ENCODE measurements around the gene SPIRE1. TPM values are rescaled to one million over a fixed set of nuclear protein-coding genes. Genes with fewer than 3 reads are reported as not detected.
"Not testable (repeated sequence)": the region's sequence is repeated elsewhere in the genome, so short reads cannot be mapped to it uniquely, and the experiment has no call there.

Gene SPIRE1
- polyA plus RNA-seq, 3 donors, result 31.1 to 35.8 (median 34.6) TPM

DNA sequence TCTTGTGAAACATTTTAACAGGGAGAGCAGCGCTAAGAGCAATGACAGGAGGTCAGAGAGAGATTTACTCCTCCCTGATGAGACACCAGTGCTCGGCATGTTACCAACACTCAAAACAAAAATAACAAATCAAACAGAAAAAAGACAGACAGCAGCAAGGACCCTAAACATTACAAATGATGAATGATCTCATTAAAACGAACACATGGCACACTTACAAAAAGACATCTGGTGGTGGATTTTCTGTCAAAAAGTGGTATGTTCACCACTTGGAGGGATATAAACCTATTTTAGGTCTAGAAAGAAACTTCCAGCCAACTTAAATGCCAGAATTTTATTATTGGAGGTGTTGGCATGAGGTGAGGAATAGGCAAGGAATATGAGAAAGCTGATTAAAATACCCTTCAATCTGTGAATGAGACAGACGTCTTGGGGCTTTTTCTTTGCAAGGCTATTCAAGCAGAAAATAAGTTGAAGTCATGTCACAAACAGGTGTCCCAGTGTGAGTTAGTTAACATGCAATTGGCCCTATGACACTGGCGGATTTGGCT lies 137.4 kb downstream of the SPIRE1 start:
- peak in 1 of 11 donors; percentile 8 for DNase-seq (ENCODE audit: extremely low read depth in 1 of 11, low read depth in 9 of 11, low spot score in 4 of 11)

DNA sequence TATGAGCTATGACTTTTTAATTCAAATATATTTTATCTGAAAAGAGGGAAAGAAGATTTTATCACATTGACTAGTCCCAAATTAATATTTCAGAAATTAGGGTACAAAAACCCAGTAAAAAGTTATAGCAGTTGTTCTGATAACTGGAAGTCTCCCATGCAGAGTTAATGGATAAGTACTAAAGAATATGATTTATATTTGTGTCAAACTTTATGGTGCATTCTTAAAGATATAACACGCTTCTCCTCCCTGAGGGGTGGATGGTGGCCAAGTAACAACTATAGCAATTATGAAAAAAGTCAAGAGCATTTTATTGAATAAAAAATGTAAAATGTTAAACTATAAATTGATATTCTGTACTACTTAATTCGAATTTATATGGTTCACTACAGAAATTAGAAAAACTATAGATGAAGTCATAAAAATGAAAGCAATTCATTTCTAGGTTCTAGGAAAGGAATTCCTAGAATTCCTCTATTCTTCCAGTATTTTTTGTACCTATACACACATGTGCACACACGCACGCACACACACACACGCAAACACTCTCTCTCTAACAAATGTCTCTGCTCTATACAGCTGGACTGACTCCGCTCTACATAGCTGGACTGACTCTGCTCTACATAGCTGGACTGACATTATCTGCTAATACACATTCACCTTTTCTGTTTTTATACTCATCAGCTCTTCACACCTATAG lies 138.9 kb downstream of the SPIRE1 start:
- DNase-seq (ENCODE audit: extremely low read depth in 1 of 11, low read depth in 9 of 11, low spot score in 4 of 11), result peak in 2 of 11 donors; percentile 10 to 11

DNA sequence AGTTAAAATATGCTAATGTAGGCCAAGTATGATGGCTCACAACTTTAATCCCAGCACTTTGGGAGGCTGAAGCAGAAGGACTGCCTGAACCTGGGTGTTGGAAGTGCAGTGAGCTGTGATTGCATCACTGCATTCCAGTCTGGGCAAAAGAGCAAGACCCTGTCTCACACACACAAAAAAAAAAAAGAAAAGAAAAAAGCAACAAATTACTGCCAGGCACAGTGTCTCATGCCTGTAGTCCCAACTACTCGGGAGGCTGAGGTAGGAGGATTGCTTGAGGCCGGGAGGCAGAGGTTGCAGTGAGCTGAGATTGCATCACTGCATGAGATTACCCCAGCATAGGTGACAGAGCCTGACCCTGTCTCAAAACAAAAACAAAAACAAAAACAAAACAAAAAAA lies 139.6 kb downstream of the SPIRE1 start:
- DNase-seq (ENCODE audit: extremely low read depth in 1 of 11, low read depth in 9 of 11, low spot score in 4 of 11), result no peak

DNA sequence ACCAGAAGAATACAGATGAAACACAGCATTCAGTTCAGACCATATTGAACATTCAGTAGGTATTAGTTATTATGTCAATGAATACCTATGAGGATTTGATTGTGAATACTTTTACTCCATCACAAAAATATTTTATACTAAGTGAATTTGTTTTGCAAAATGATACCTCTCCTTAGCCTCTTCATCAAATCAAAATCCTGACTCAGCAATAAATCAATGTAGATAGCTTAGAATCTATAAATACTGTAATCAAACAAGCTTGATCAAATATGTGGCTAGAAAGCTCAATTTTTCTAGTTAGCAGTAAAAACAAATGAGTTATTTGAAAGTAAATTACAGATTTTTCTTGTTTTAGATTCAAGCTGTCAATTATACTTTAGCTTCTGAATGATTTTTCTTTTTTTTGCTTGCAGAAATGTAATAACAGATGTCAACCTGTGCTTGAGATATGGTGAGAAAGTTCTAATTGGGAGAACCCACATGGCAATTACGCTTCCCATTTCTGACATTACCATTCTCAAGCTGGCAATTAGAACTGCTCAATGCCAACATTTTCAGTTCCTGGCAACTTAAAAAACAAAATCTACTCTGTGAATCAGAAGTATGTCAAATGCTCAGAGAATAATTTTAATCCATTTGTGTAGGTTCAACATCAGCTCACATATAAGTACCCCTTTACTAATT lies 140.6 kb downstream of the SPIRE1 start:
- no peak for DNase-seq (ENCODE audit: extremely low read depth in 1 of 11, low read depth in 9 of 11, low spot score in 4 of 11)

DNA sequence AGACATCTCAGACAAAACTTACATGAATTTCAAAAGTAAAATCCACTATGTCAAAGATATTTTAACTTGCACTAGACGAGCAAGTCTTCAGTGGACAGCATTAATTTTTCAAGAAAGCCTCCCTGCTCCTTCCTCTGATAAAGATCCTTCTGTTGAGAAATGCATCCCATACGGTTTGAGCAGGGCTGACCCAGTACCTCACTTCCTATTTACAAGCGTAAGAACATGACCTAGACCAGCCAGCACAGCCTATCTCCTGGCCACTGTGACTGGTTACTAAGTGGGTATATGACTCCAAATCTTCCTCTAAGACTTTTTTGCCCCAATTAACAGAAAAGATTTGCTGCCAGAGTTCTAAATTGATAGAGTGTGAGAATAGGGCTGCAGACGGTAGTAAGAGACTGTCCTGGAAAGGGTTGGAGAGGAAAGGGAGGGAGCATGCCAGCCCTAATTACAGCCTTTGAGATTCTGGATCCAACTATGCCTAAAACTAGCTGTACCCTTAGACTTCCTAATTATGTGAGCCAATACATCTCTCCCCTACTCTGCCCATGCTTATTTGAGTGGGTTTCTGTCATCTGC lies 141.8 kb downstream of the SPIRE1 start:
- no peak for DNase-seq (ENCODE audit: extremely low read depth in 1 of 11, low read depth in 9 of 11, low spot score in 4 of 11)

DNA sequence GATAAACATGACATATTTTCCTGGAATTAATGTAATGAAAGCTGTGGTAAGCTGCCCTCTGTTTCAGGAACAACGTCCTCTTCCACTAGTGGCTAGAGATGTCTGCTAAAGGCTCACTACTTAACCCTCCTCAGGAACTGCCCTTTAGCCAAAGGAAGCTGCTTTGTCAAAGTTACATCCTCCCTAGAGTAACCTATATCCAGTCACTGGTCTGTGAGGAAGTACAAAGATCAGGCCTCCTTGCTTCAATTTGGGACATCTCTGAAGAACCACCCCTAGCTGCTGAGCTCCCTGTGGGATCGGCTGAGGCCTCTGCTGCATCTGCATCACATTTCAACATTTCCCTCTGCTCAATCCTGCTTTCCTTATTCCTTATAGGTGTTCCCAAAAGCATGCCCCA lies 142.4 kb downstream of the SPIRE1 start:
- no peak for DNase-seq (ENCODE audit: extremely low read depth in 1 of 11, low read depth in 9 of 11, low spot score in 4 of 11)

DNA sequence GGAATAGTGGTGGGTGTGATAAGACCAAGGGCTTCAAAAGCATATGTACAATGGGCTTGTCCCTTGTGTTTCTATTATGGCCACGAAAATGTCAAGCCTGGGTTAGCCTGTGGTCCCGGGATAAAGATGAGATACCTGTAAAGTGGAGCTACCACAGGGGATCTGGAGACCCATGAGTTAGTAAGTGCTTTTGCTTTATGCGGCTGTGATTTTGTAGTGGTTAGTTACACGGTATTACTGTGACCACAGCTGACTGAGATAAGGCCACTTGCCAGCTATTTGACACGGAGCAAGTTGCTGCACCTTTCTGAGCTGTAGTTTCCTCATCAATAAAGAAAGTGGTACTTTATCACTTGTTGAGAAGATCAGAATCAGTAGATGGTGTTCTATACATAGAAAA lies 150.9 kb downstream of the SPIRE1 start:
- DNase-seq (ENCODE audit: extremely low read depth in 1 of 11, low read depth in 9 of 11, low spot score in 4 of 11), result no peak

DNA sequence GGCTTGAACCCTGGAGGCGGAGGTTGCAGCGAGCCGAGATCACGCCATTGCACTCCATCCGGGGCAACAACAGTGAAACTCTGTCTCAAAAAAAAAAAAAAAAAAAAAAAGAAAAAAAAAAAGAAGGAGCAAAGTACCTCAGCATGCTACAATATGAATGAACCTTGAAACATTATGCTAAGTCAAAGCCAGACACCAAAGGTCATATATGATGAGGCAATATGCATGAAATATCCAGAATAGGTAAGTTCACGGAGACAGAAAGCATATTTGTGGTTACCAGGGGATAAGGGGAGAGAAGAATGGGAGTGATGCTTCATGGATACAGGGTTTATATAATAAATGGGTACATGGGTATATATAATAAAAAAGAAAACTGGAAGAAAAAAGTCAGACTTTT lies 156.9 kb downstream of the SPIRE1 start:
- no peak for DNase-seq (ENCODE audit: extremely low read depth in 1 of 11, low read depth in 9 of 11, low spot score in 4 of 11)

DNA sequence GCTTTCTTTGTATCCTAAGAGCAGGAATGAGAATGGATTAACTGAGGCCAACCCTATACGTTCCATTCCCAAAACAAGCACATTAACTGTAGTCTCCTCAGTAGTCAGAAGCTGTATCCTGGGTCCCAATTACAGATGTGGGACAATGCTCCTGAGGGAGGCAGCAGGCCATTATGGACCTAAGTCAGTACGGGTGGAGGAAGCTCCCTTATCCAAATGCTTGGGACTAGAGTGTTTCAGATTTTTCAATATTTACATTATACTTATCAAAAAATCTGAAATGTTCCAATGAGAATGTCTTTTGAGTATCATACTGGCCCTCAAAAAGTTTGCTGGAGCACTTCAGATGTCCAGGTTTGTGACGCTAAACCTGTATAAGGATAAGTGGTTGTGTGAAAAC lies 160.1 kb downstream of the SPIRE1 start:
- no peak for DNase-seq (ENCODE audit: extremely low read depth in 1 of 11, low read depth in 9 of 11, low spot score in 4 of 11)

DNA sequence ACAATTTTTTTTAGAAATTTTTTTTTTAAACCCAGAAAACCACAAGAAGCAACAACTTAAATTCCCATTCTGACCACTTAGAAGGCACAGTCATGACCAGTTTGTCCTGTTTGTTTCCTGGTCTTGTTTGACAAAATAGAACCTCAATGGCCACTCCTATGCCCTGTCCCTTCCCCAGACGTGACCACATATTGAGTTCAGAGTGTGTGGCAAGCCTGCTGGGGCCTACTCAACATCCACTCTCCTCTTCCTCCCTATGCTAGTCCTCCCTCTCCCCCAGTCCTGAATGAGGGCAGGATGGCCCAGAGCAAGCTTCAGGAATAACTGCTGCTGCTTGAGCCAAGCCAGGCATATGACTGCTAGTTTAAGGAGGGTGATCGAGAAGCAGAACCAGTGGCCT lies 160.6 kb downstream of the SPIRE1 start:
- DNase-seq (ENCODE audit: extremely low read depth in 1 of 11, low read depth in 9 of 11, low spot score in 4 of 11), result no peak

DNA sequence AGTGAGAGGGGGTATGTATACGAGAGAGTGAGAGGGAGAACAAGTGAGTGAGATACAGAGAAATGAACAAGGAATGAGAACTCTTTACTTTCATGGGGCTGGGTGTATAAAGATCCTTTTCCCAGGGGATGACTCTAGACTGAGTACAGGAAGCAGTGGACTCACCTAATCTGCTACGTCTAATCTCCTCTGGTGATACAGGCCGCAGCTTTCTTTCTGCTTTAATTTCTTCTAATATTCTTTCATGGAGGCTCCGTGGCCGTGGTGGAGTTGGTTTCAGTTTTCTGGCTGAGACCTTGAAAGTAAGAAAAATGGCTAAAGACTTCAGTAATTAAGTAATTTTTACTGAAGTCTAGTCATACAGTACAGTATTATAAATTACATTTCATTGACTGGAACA lies 165.0 kb downstream of the SPIRE1 start:
- DNase-seq (ENCODE audit: extremely low read depth in 1 of 11, low read depth in 9 of 11, low spot score in 4 of 11), result no peak

DNA sequence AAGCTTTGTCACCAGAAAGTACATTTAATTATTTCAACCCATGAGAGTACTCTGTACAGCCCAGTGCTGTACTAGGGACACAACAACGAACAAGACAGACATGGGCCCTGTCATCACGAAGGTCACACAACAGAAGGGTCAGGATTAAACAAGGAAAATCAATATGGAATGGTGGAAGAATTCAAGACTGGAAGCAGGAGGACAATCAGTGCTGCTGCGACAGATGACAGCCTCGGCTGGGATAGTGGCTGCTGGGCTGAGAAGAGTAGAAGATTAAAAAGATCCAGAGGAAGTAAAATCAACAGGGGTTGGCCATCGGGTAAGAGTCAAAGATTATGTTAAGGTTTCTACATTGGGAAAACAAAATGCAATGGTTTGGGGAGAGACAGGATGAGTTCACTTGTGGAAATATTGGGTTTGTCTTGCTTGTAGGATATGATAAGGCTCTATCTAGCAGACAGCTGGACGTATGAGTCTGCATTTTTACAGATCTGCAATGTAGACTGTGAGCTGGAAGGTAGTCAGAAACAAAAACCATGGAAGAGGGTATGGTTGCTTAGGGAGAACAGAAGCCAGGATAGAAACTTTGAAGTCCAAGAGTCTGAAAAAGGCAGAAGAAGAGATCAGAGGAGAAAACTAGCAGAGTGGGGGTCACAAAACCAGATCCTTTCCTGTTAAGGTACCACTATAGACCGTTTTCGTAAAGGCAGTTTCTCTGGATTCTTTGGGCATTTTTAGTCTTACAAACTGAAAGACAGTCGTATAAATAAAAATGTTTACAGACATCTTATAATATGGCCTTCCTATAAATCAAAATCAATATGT lies 166.1 kb downstream of the SPIRE1 start:
- no peak for DNase-seq (ENCODE audit: extremely low read depth in 1 of 11, low read depth in 9 of 11, low spot score in 4 of 11)

DNA sequence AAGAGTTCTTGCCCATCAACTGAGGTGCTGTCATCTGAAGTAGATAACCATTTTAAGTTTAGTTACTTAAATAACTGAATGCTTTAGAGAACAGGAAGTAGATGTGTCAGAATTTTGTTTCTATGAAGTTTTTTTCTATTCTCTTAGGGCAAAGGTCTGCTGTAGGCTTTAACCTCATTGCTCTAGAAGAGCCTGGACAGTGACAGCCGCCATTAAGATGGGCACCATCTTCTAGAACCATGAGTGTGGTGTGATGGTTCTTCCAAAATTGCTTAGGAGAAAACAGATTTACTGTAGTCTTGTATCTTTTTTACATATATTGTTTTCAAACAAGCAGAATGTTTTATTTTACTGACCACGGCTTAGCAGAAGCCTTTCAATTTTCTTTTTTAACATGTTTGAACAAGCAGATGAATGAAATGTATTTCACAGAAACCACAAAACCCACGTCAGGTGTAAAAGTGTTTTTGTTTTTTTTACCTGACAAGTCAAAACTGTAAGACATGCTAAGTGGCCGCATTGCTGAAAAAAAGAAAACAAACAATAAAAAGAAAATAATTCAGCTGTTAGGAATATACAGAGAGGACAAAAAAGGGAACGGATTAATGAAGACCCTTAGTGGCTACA lies 172.3 kb downstream of the SPIRE1 start:
- no peak for DNase-seq (ENCODE audit: extremely low read depth in 1 of 11, low read depth in 9 of 11, low spot score in 4 of 11)

DNA sequence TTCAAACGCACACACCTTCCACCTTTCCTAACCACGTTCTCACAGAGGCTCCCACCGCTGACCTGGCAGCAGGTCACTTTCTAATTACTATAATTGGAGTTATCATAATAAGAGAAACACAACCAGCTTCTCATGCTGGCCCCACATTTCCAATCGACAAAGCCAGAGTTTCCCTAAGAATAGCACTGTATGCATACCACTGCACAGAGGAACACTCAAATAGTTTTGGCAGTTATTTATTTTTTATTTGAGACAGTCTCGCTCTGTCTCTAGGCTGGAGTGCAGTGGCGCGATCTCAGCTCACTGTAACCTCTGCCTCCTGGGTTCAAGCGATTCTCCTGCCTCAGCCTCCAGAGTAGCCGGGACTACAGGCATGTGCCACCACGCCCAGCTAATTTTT lies 176.0 kb downstream of the SPIRE1 start:
- DNase-seq (ENCODE audit: extremely low read depth in 1 of 11, low read depth in 9 of 11, low spot score in 4 of 11), result not testable (repeated sequence)

DNA sequence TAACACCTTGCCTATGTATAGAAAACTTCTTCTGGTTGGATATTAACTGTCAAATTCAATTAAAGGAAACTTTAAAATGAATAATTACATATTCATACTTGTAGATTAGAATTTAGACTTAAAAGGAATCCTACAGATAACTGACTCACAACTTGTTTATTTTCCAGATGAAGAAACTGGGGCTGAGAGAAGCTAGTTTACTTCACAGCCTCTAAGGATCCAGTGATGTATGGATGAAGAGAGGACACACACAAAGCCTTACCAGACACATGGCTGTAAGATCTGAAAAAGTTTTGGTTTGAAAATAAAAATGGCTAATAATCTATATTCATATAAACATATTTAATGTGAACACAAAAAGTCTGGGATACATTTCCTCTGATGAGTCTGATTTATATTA lies 177.9 kb downstream of the SPIRE1 start:
- DNase-seq (ENCODE audit: extremely low read depth in 1 of 11, low read depth in 9 of 11, low spot score in 4 of 11), result no peak

DNA sequence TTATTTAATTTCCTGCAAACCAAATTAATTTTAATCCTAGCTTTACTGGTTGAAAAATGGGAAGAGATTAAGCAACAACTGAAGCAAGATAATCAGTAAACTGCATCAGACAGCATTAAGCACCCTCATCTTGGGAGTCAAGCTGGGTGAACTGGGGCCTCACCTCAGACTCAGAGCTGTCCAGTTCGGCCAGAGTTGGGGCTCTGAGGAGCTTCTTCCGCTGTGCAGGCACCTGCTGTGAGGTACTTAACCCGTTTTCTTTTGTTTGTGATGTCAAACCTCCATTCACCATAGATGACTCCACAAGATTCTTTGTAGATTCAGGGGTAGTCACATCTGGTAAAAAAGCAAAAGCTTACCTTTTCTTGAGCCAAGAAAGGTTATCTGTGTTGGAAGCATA lies 178.4 kb downstream of the SPIRE1 start:
- DNase-seq (ENCODE audit: extremely low read depth in 1 of 11, low read depth in 9 of 11, low spot score in 4 of 11), result no peak

DNA sequence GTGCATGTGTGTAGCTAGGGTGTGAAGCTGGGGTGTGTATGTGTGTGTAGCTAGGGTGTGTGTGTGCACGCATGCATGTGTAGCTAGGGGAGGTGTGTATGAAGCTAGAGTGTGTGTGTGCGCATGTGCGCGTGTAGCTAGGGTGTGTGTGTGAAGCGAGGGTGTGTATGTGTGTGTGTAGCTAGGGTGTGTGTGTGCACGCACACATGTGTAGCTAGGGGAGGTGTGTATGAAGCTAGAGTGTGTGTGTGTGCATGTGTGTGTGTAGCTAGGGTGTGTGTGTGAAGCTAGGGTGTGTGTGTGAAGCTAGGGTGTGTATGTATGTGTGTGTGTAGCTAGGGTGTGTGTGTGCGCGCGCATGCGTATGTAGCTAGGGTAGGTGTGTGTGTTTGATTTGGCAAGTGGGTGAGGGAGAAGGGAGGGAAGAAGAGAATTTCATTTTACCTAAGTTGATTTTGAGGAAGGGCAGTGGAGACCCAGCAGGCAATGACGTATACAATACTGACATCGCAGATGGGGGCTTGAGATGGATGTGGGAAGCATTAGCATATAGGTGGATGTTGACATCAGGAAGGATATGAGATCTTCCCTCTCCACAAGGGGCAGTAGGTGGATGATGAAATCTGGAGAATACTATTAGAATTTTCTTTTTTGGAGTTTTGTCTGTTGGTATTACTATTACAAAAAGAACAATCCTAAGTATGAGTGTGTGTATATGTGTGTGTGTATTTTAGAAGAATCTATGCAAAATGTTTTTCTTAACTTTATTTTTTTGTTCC lies 179.4 kb downstream of the SPIRE1 start:
- DNase-seq (ENCODE audit: extremely low read depth in 1 of 11, low read depth in 9 of 11, low spot score in 4 of 11), result no peak

DNA sequence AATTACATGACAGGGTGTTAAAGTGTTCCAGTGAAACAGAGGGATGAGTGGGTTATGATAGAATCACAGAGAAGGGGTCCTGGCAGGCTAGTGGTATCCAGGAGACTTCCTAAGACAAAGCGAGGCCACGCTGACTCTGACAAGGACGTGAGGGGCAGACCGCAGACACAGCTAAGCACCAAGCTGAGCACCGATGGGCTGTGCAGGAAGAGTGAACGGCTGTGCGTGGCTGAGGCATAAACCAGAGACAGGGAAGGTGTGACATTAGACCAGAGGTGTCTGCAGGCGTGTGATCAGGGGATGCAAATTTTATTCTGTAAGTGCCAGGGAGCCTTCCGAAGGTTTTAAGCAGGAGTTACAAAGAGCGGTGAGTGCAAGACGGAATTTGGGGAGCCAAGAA lies 180.3 kb downstream of the SPIRE1 start:
- DNase-seq (ENCODE audit: extremely low read depth in 1 of 11, low read depth in 9 of 11, low spot score in 4 of 11), result no peak

All from renal cortex interstitium (tissue), 11 donors.